CD4-positive, CD25-positive, alpha-beta regulatory T cell (primary cell): Measurements from ENCODE around the gene SMOC2. TPM values are rescaled to one million over a fixed set of nuclear protein-coding genes. Genes with fewer than 3 reads are reported as not detected.
"Not testable (repeated sequence)": the region's sequence is repeated elsewhere in the genome, so short reads cannot be mapped to it uniquely, and the experiment has no call there.

ENCODE experiments used
- ATAC-seq, 2 donors: fragments of 150-1000 bp; cut with Tn5 transposase; one replicate each; pipeline ENCODE4 v1.10.0; 2021; ENCODE audit warnings: low read depth in 2 of 2, moderate number of reproducible peaks in 2 of 2, moderate library complexity in 1 of 2
- DNase-seq, 3 donors: peaks; one replicate each; pipeline versions ENCODE4 v3.0.0 to v3.0.0-alpha.2; 2012 to 2022; ENCODE audit warnings: mixed read lengths in 1 of 3
- H3K27ac ChIP-seq: one replicate; pipeline ENCODE4 v1.7.0; 2013; ENCODE audit warnings: mild to moderate bottlenecking, low read length; ENCODE audit not compliant: insufficient read depth, poor library complexity, severe bottlenecking
- H3K27me3 ChIP-seq: one replicate; pipeline ENCODE4 v1.7.0; 2013; ENCODE audit warnings: low read length; ENCODE audit not compliant: control insufficient read depth, insufficient read depth
- H3K36me3 ChIP-seq: one replicate; pipeline ENCODE4 v1.7.0; 2013; ENCODE audit warnings: mild to moderate bottlenecking, low read length, moderate library complexity; ENCODE audit not compliant: control insufficient read depth, insufficient read depth
- H3K4me1 ChIP-seq: 2 replicates; pipeline ENCODE4 v1.7.0; 2013; ENCODE audit warnings: mild to moderate bottlenecking, low read length; ENCODE audit not compliant: insufficient read depth, control insufficient read depth, poor library complexity, severe bottlenecking
- H3K4me3 ChIP-seq: one replicate; pipeline ENCODE4 v1.7.0; 2013; ENCODE audit warnings: low read depth, mild to moderate bottlenecking, low read length, moderate library complexity
- H3K9me3 ChIP-seq, 2 experiments: 1 replicate in 1 of 2; 2 replicates in 1 of 2; pipeline ENCODE4 v1.7.0; 2013; ENCODE audit warnings: low read length in 2 of 2, mild to moderate bottlenecking in 1 of 2, moderate library complexity in 1 of 2; ENCODE audit not compliant: control insufficient read depth in 2 of 2
- H3K27ac Mint-ChIP-seq, 3 donors: one replicate each; pipeline ENCODE4 v1.8.0; 2020 to 2022; ENCODE audit warnings: mild to moderate bottlenecking in 3 of 3, mixed read lengths in 3 of 3, moderate library complexity in 2 of 3
- H3K27me3 Mint-ChIP-seq: one replicate; pipeline ENCODE4 v1.8.0; 2022; ENCODE audit warnings: mild to moderate bottlenecking, mixed read lengths
- H3K36me3 Mint-ChIP-seq: one replicate; pipeline ENCODE4 v1.8.0; 2020; ENCODE audit warnings: mixed read lengths
- H3K4me1 Mint-ChIP-seq, 4 donors: one replicate each; pipeline ENCODE4 v1.8.0; 2020 to 2022; ENCODE audit warnings: mixed read lengths in 4 of 4, mild to moderate bottlenecking in 1 of 4
- H3K4me3 Mint-ChIP-seq, 4 donors: one replicate each; pipeline ENCODE4 v1.8.0; 2020 to 2022; ENCODE audit warnings: mild to moderate bottlenecking in 4 of 4, mixed read lengths in 4 of 4, moderate library complexity in 3 of 4
- H3K9me3 Mint-ChIP-seq, 7 donors: one replicate each; pipeline ENCODE4 v1.8.0; 2020 to 2022; ENCODE audit warnings: mixed read lengths in 7 of 7, mild to moderate bottlenecking in 3 of 7, moderate library complexity in 2 of 7
- polyA plus RNA-seq, 4 donors: library from polyadenylated mRNA; unstranded; fragments of 300-500 nt; fragmentation: Illumina TruSeq; gene quantifications; one replicate each; pipeline ENCODE4 v1.2.3, GENCODE V29; 2021
- total RNA-seq: library from RNA; stranded (reverse); gene quantifications from one replicate; pipeline ENCODE4 v1.2.3, GENCODE V29; 2022

SMOC2 gene
- total and polyA plus RNA-seq, 5 donors from 2014 or later, result not detected

DNA sequence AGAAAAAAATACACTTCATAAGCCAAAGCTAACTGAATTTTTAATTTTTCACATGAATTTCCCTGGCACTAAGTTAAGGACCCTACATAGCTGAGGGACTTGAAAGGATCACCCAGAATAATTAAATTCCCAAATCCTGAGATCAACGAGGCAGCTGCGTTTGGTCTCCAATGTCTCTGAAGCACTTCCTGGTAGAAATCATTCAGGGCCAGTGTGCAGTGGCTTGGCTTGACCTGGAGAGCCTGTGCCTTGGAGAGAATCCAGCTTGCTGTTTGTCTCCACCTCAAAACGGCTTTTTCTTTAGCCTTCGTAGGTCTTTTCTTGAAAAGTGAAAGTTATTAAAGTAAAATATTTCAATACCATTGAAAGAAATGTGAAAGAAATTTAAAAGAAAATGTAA is 92.4 kb downstream of the SMOC2 start:
- Mint-ChIP-seq H3K9me3 (no peaks in the 10 kb centered on the region), H3K27me3 (no peaks in the 10 kb centered on the region)

DNA sequence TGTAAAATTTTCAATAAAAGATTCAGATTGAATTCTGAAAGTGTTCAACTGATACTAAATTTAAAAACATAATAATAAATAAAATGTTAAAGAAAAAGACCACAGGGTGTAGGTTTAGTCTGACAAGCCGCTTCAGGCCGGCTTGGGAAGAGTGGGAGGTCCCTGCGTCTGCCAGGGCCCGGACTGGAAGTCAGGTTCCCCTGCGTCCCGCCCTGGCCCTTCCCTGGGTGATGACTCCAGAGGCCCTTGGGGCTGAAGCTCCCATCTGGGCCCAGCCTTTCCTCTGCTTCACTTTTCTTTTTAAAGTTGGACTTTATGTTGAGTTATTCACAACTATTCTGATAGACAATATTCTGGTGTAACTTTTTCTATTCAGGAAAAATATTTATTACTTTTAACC is 93.3 kb downstream of the SMOC2 start:
- Mint-ChIP-seq H3K4me3 (no peak overlapping the region), H3K9me3 (no peaks in the 10 kb centered on the region), H3K4me1 (no peaks in the 10 kb centered on the region), H3K27me3 (no peaks in the 10 kb centered on the region), H3K36me3 (no peaks in the 10 kb centered on the region), H3K27ac (no peak overlapping the region)
- H3K4me3 ChIP-seq, result no peak overlapping the region
- no peaks in the 10 kb centered on the region for H3K4me1 ChIP-seq
- DNase-seq (no peak), ATAC-seq (no peak)
- no peak overlapping the region for H3K27ac ChIP-seq
- no peaks in the 10 kb centered on the region for H3K9me3 ChIP-seq
- H3K27me3 ChIP-seq, result no peaks in the 10 kb centered on the region
- H3K36me3 ChIP-seq, result no peaks in the 10 kb centered on the region

More for the DNA sequence above, 92.4 kb downstream of the SMOC2 start:
- no peaks in the 10 kb centered on the region for H3K36me3 ChIP-seq
- no peak overlapping the region for H3K27ac ChIP-seq
- H3K4me1 ChIP-seq, result no peaks in the 10 kb centered on the region
- ATAC-seq (no peak), DNase-seq (no peak)
- no peak overlapping the region for H3K4me3 ChIP-seq
- Mint-ChIP-seq H3K36me3 (no peaks in the 10 kb centered on the region), H3K27ac (no peak overlapping the region), H3K4me1 (no peaks in the 10 kb centered on the region), H3K4me3 (no peak overlapping the region)
- H3K9me3 ChIP-seq, result no peaks in the 10 kb centered on the region
- no peaks in the 10 kb centered on the region for H3K27me3 ChIP-seq

DNA sequence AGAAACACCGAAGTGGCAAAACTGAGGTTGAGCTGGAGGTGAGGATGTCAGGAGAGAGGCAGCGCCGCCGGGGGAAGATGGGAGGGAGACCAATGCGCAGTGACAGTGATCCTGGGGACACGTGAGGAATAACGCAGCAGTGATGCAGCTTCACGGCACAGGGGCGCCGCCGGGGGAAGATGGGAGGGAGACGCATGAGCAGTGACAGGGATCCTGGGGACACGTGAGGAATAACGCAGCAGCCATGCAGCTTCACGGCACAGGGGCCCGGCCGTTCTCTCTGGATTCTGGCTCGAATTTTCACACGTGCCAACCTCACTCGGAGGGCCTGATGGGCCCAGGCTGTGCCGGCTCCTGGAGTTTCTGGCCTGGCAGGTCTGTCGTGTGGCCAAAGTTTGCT is 94.7 kb downstream of the SMOC2 start:
- Mint-ChIP-seq H3K4me3 (no peak overlapping the region), H3K4me1 (no peaks in the 10 kb centered on the region), H3K9me3 (no peaks in the 10 kb centered on the region), H3K27ac (no peak overlapping the region), H3K36me3 (no peaks in the 10 kb centered on the region), H3K27me3 (no peaks in the 10 kb centered on the region)
- no peak for DNase-seq
- Histone ChIP-seq H3K27ac (no peak overlapping the region), H3K4me1 (no peaks in the 10 kb centered on the region), H3K27me3 (no peaks in the 10 kb centered on the region), H3K36me3 (no peaks in the 10 kb centered on the region), H3K9me3 (no peaks in the 10 kb centered on the region), H3K4me3 (no peak overlapping the region)
- no peak for ATAC-seq

- H3K36me3 ChIP-seq, result no peaks in the 10 kb centered on the region
- H3K4me1 ChIP-seq, result no peaks in the 10 kb centered on the region
- Mint-ChIP-seq H3K36me3 (no peaks in the 10 kb centered on the region), H3K9me3 (no peaks in the 10 kb centered on the region), H3K27me3 (no peaks in the 10 kb centered on the region), H3K4me1 (no peaks in the 10 kb centered on the region), H3K27ac (no peak overlapping the region), H3K4me3 (no peak overlapping the region)
- no peaks in the 10 kb centered on the region for H3K9me3 ChIP-seq
- no peak for ATAC-seq
- H3K4me3 ChIP-seq, result no peak overlapping the region
- DNase-seq, result no peak
- no peaks in the 10 kb centered on the region for H3K27me3 ChIP-seq
- H3K27ac ChIP-seq, result no peak overlapping the region
These were observed 95.2 kb downstream of the SMOC2 start for GRCh38 chr6:168536196-168536595.

- no peak overlapping the region for H3K4me3 ChIP-seq
- H3K27ac ChIP-seq, result no peak overlapping the region
- H3K27me3 ChIP-seq, result no peaks in the 10 kb centered on the region
- H3K9me3 ChIP-seq, result no peaks in the 10 kb centered on the region
- no peaks in the 10 kb centered on the region for H3K4me1 ChIP-seq
- DNase-seq (no peak), ATAC-seq (no peak)
- Mint-ChIP-seq H3K36me3 (no peaks in the 10 kb centered on the region), H3K4me3 (no peak overlapping the region), H3K27me3 (no peaks in the 10 kb centered on the region), H3K4me1 (no peaks in the 10 kb centered on the region), H3K27ac (no peak overlapping the region), H3K9me3 (no peaks in the 10 kb centered on the region)
- H3K36me3 ChIP-seq, result no peaks in the 10 kb centered on the region
These were observed 95.9 kb downstream of the SMOC2 start for GRCh38 chr6:168536665-168537539.

GRCh38 chr6:168537540-168537884 is 96.5 kb downstream of the SMOC2 start:
- Histone ChIP-seq H3K4me1 (no peaks in the 10 kb centered on the region), H3K9me3 (no peaks in the 10 kb centered on the region), H3K27ac (no peak overlapping the region), H3K27me3 (no peaks in the 10 kb centered on the region), H3K4me3 (no peak overlapping the region), H3K36me3 (no peaks in the 10 kb centered on the region)
- no peaks in the 10 kb centered on the region for H3K4me1 Mint-ChIP-seq
- ATAC-seq (no peak), DNase-seq (no peak)
- H3K27ac Mint-ChIP-seq, result no peak overlapping the region
- H3K9me3 Mint-ChIP-seq, result no peaks in the 10 kb centered on the region
- no peak overlapping the region for H3K4me3 Mint-ChIP-seq
- no peaks in the 10 kb centered on the region for H3K36me3 Mint-ChIP-seq
- H3K27me3 Mint-ChIP-seq, result no peaks in the 10 kb centered on the region

- H3K27me3 ChIP-seq, H3K36me3 ChIP-seq, H3K9me3 ChIP-seq, H3K36me3 Mint-ChIP-seq, H3K27ac Mint-ChIP-seq, H3K27ac ChIP-seq, H3K27me3 Mint-ChIP-seq, H3K4me3 ChIP-seq, H3K9me3 Mint-ChIP-seq, H3K4me1 ChIP-seq, ATAC-seq, H3K4me3 Mint-ChIP-seq, DNase-seq, H3K4me1 Mint-ChIP-seq: not testable (repeated sequence)
These were observed 97.4 kb downstream of the SMOC2 start for GRCh38 chr6:168538188-168538891.
